Endothelial cell of umbilical vein (primary cell): Measurements from ENCODE around the gene EXD2. TPM values are rescaled to one million over a fixed set of nuclear protein-coding genes. Genes with fewer than 3 reads are reported as not detected.

Source experiments
- BruUV-seq: library from RNA; stranded (reverse); fragments of 400-500 nt; replicated peaks from 2 replicates; lab custom pipeline; 2021; lab: Mats Ljungman, UMichigan
- CTCF ChIA-PET: fragments of 300-600, 350-600 bp; sonication (Branson Sonifier 250); formaldehyde crosslinking; loops from one replicate; lab custom pipeline; 2021; ENCODE audit warnings: antibody characterized with exemption, inconsistent platforms; lab: Charles Lee
- POLR2A ChIA-PET: fragments of 300-600, 350-600 bp; sonication (Branson Sonifier 250); formaldehyde crosslinking; loops from one replicate; lab custom pipeline; 2021; ENCODE audit warnings: antibody characterized with exemption, inconsistent platforms; lab: Charles Lee
- DNase-seq: peaks from one replicate; pipeline ENCODE4 v3.0.0-alpha.2; 2011; ENCODE audit warnings: low read depth, low spot score
- FAIRE-seq: peaks from 2 replicates; lab custom pipeline; 2011; peaks lifted over from hg19 to GRCh38; lab: Jason Lieb, UNC
- H2AFZ ChIP-seq: 2 replicates; pipeline ENCODE4 v1.6.0; 2012; ENCODE audit warnings: low read depth, low read length, control low read depth, inconsistent platforms
- H3K27ac ChIP-seq: 2 replicates; pipeline ENCODE4 v1.5.1; 2011; ENCODE audit warnings: low read depth, mild to moderate bottlenecking, control low read depth, low read length, moderate library complexity; ENCODE audit not compliant: insufficient read depth
- H3K27me3 ChIP-seq, 2 experiments: 2 replicates each; pipeline versions ENCODE4 v1.6.0 to v1.6.1; 2011; ENCODE audit warnings: low read length in 2 of 2, mixed read lengths in 1 of 2; ENCODE audit not compliant: control insufficient read depth in 2 of 2, insufficient read depth in 2 of 2
- H3K36me3 ChIP-seq, 2 experiments: 2 replicates in 1 of 2; 3 replicates in 1 of 2; pipeline ENCODE4 v1.5.1; 2011; ENCODE audit warnings: low read length in 2 of 2, mild to moderate bottlenecking in 1 of 2, moderate library complexity in 1 of 2; ENCODE audit not compliant: control insufficient read depth in 2 of 2, insufficient read depth in 2 of 2; ENCODE audit errors: extremely low read depth in 1 of 2
- H3K4me1 ChIP-seq: 3 replicates; pipeline ENCODE4 v1.5.1; 2011; ENCODE audit warnings: mild to moderate bottlenecking, low read length; ENCODE audit not compliant: control insufficient read depth, insufficient read depth; ENCODE audit errors: extremely low read depth
- H3K4me2 ChIP-seq: 2 replicates; pipeline ENCODE4 v1.6.1; 2011; ENCODE audit warnings: low read length, control low read depth, mixed read lengths; ENCODE audit not compliant: insufficient read depth
- H3K4me3 ChIP-seq, 3 experiments: fragments of 200-600 bp in 1 of 3; sonication (generic), shearing (Covaris generic) in 1 of 3; replicated peaks in 1 of 3; 2 replicates each; pipeline ENCODE4 v1.5.1; 2011 to 2016; ENCODE audit warnings: control low read depth in 3 of 3, low read length in 3 of 3, mild to moderate bottlenecking in 2 of 3, inconsistent platforms in 1 of 3, low read depth in 1 of 3, moderate library complexity in 1 of 3; ENCODE audit not compliant: insufficient read depth in 1 of 3
- H3K79me2 ChIP-seq: 2 replicates; pipeline ENCODE4 v1.6.0; 2012; ENCODE audit warnings: low read length, inconsistent platforms; ENCODE audit not compliant: control insufficient read depth, insufficient read depth
- H3K9ac ChIP-seq: replicated peaks from 2 replicates; pipeline ENCODE3; 2011; ENCODE audit warnings: low read length, control low read depth; ENCODE audit not compliant: insufficient read depth; ENCODE audit errors: extremely low read depth
- H3K9me1 ChIP-seq: replicated peaks from 3 replicates; pipeline ENCODE4 v1.6.0; 2011; ENCODE audit warnings: mild to moderate bottlenecking, low read length; ENCODE audit not compliant: control insufficient read depth, insufficient read depth; ENCODE audit errors: extremely low read depth
- H3K9me3 ChIP-seq: replicated peaks from 2 replicates; pipeline ENCODE4 v1.5.1; 2012; ENCODE audit warnings: low read length, inconsistent platforms; ENCODE audit not compliant: control insufficient read depth, insufficient read depth
- H4K20me1 ChIP-seq: replicated peaks from 2 replicates; pipeline ENCODE3; 2011; ENCODE audit warnings: mild to moderate bottlenecking, low read length; ENCODE audit not compliant: control insufficient read depth, insufficient read depth; ENCODE audit errors: extremely low read depth
- CTCF ChIP-seq, 2 donors: IDR thresholded peaks; 1 replicate in 1 of 2; 2 replicates in 1 of 2; pipeline ENCODE4 v1.5.1; 2011; ENCODE audit warnings: low read length in 2 of 2, mild to moderate bottlenecking in 2 of 2, moderate library complexity in 2 of 2, control low read depth in 1 of 2, inconsistent platforms in 1 of 2, low read depth in 1 of 2; ENCODE audit not compliant: insufficient read depth in 1 of 2; ENCODE audit errors: extremely low read depth in 1 of 2
- EZH2 ChIP-seq: IDR thresholded peaks from 2 replicates; pipeline ENCODE4 v1.6.1; 2012; ENCODE audit warnings: borderline replicate concordance, low read depth, mild to moderate bottlenecking, moderate library complexity, low read length, inconsistent platforms; ENCODE audit not compliant: severe bottlenecking
- FOS ChIP-seq: IDR thresholded peaks from 2 replicates; pipeline ENCODE4 v1.6.1; 2011; ENCODE audit warnings: mild to moderate bottlenecking, low read length, moderate library complexity, borderline replicate concordance; ENCODE audit not compliant: insufficient read depth
- GATA2 ChIP-seq: IDR thresholded peaks from 2 replicates; pipeline ENCODE4 v1.7.0; 2011; ENCODE audit warnings: low read depth, mild to moderate bottlenecking, moderate library complexity, mixed read lengths, low read length; ENCODE audit not compliant: insufficient read length, insufficient read depth
- MAX ChIP-seq: IDR thresholded peaks from 2 replicates; pipeline ENCODE4 v1.6.1; 2011; ENCODE audit not compliant: insufficient read depth, insufficient read length
- POLR2A ChIP-seq: IDR thresholded peaks from 2 replicates; pipeline ENCODE4 v1.6.1; 2012; ENCODE audit warnings: low read depth, mild to moderate bottlenecking, control low read depth, low read length
- POLR2AphosphoS5 ChIP-seq: IDR thresholded peaks from 2 replicates; pipeline ENCODE4 v1.6.1; 2012; ENCODE audit warnings: low read depth, mild to moderate bottlenecking, control low read depth, low read length, moderate library complexity; ENCODE audit not compliant: insufficient read depth
- dilution Hi-C: fragments of 300-500 bp; cut with MboI; formaldehyde crosslinking; loops from one replicate; pipeline ENCODE4 v1.15.0; 2019; ENCODE audit warnings: low sequenced_read_pairs; ENCODE audit not compliant: extremely low pct_ligation_motif_present
- intact Hi-C: fragments of 100-400 bp; cut with micrococcal nuclease; formaldehyde crosslinking; loops from one replicate; pipeline ENCODE4 v1.10.0; 2022
- polyA plus RNA-seq, 4 experiments: library from polyadenylated mRNA; depleted of rRNA in 3 of 4; stranded (reverse) in 3 of 4; unstranded in 1 of 4; fragments of >200 nt; gene quantifications; 2 replicates each; pipeline versions ENCODE4 v1.2.1 to v1.2.3, GENCODE V29; 2011 to 2012; ENCODE audit warnings: missing spikeins in 1 of 4
- total RNA-seq: library from RNA; stranded (reverse); gene quantifications from 2 replicates; pipeline ENCODE4 v1.2.3, GENCODE V29; 2021

The EXD2 gene
- total and polyA plus RNA-seq, 2 donors (not counting 3 experiments of a cell fraction or from before 2014, with no cell fraction given): 11.6 to 22.6 TPM

DNA sequence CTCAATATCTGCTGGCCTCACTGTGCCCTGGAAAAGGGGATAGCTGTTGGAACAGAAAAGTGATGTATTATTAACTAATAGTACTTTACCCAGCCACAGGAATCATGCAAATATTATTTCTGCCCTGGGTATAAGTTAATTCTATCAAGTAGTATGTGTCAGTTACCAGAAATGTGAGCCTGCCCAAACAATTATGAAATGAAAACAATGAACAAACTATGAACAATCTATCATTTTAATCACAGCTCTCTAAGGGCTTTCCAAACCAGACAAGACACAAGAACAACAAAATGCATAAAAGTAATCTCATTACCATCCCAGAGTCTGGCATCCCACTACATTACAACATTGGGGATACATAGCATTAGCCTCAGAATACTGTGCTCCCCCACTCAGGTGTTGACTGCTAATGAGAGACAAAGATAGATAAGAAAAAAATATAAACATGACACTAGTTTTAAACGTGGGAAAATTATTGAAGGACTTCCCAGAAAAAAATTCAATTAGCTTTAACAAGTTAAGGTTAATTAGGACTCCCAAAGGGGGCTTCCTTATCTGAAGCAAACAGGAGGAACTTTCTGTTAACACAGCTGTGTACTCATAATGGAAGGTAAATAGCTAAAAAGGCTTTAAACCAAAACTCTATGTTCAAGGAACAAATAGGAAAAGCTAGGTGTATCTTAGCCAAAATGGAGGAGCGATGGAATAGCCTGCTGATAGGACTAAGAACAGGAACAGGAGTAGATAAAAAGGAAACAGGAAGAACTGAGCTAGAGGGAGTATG, 41.6 kb upstream of the EXD2 start:
- DNase-seq: peak; percentile 13
- ChIA-PET CTCF (interaction anchor here (1.0 to 5.7 kb wide), 5 partner anchors 9 to 92 kb away, joined by 4 to 75 read pairs (median 8); no protein-coding TSS in a partner anchor), POLR2A (no interaction called here)
- no peak for FAIRE-seq
- Histone ChIP-seq H3K4me3 (no peak overlapping the region), H3K4me1 (peaks cover 26% of the 10 kb centered on the region), H4K20me1 (no peaks in the 10 kb centered on the region), H3K36me3 (peaks cover 0 to 4% of the 10 kb centered on the region in 2 experiments), H3K79me2 (peaks cover 63% of the 10 kb centered on the region), H3K9me3 (no peaks in the 10 kb centered on the region), H3K4me2 (peak overlapping the region; percentile 20), H3K27ac (no peak overlapping the region), H2AFZ (no peak overlapping the region), H3K9ac (no peak overlapping the region), H3K9me1 (no peaks in the 10 kb centered on the region), H3K27me3 (no peaks in the 10 kb centered on the region)
- TF ChIP-seq CTCF (IDR thresholded peaks at IDR 0.05; ENCODE audit: extremely low read depth in 1 of 2, insufficient read depth in 1 of 2, low read depth in 1 of 2, low read length in 2 of 2) (no peak), FOS (no peak), GATA2 (no peak), EZH2 (no peak), POLR2A (no peak), POLR2AphosphoS5 (no peak), MAX (no peak)
- intact Hi-C loops (loop anchor here (5.0 to 10.0 kb wide), 2 partner anchors 78 to 315 kb away; no protein-coding TSS in a partner anchor), dilution Hi-C loops (no loop called here)
- no TSS peak for BruUV-seq
